GM12878 (cell line): ENCODE measurements around the gene NOM1. TPM values are rescaled to one million over a fixed set of nuclear protein-coding genes. Genes with fewer than 3 reads are reported as not detected.

Experiments
- ATAC-seq: fragments of 200-7000 bp; cut with Tn5 transposase; 3 replicates; pipeline ENCODE4 v1.9.1; 2020; ENCODE audit warnings: mild to moderate bottlenecking, moderate library complexity
- BruUV-seq: library from RNA; stranded (reverse); fragments of 400-500 nt; replicated peaks from 2 replicates; lab custom pipeline; 2021; lab: Mats Ljungman, UMichigan
- CTCF ChIA-PET: fragments of 300-600 bp; sonication (Branson Sonifier 250); formaldehyde crosslinking; extraction: SDS; loops from one replicate; lab custom pipeline; 2021; ENCODE audit warnings: inconsistent platforms; lab: Yijun Ruan, JAX
- POLR2A ChIA-PET: fragments of 350-600 bp; formaldehyde crosslinking; extraction: SDS; loops from one replicate; lab custom pipeline; 2021; ENCODE audit warnings: inconsistent platforms; lab: Charles Lee
- RAD21 ChIA-PET: fragments of 300-600 bp; sonication (Branson Sonifier 250); formaldehyde crosslinking; loops from one replicate; lab custom pipeline; 2023; ENCODE audit warnings: antibody characterized with exemption; ENCODE audit not compliant: unreplicated experiment; lab: Charles Lee
- SMC1A ChIA-PET: fragments of 300-600 bp; sonication (Branson Sonifier 250); formaldehyde crosslinking; loops from one replicate; lab custom pipeline; 2023; ENCODE audit not compliant: unreplicated experiment, uncharacterized antibody; lab: Charles Lee
- DNase-seq: peaks from one replicate; pipeline ENCODE4 v3.0.0-alpha.2; 2011; ENCODE audit warnings: low read depth, low spot score
- FAIRE-seq: peaks from 3 replicates; lab custom pipeline; 2011; peaks lifted over from hg19 to GRCh38; lab: Jason Lieb, UNC
- H2AFZ ChIP-seq: 2 replicates; pipeline ENCODE4 v1.6.0; 2011; ENCODE audit warnings: low read depth, low read length, control low read depth; ENCODE audit not compliant: control insufficient read depth
- H3K27ac ChIP-seq: 2 replicates; pipeline ENCODE4 v1.5.1; 2011; ENCODE audit warnings: control low read depth; ENCODE audit not compliant: control insufficient read depth, insufficient read depth
- H3K27me3 ChIP-seq, 2 experiments: replicated peaks in 1 of 2; 2 replicates each; pipeline versions ENCODE4 v1.6.0 to v1.6.1; 2011; ENCODE audit warnings: low read length in 1 of 2; ENCODE audit not compliant: control insufficient read depth in 2 of 2, insufficient read depth in 2 of 2
- H3K36me3 ChIP-seq, 2 experiments: 2 replicates each; pipeline ENCODE4 v1.5.1; 2011; ENCODE audit warnings: low read length in 1 of 2; ENCODE audit not compliant: control insufficient read depth in 2 of 2, insufficient read depth in 2 of 2
- H3K4me1 ChIP-seq: 2 replicates; pipeline ENCODE4 v1.6.1; 2011; ENCODE audit warnings: mild to moderate bottlenecking, low read length, moderate library complexity, mixed read lengths; ENCODE audit not compliant: control insufficient read depth, insufficient read depth
- H3K4me2 ChIP-seq: 2 replicates; pipeline ENCODE4 v1.6.0; 2011; ENCODE audit warnings: control low read depth; ENCODE audit not compliant: control insufficient read depth, insufficient read depth
- H3K4me3 ChIP-seq: fragments of 200-600 bp; sonication (generic); 2 replicates; pipeline ENCODE4 v1.5.1; 2016
- H3K79me2 ChIP-seq: 2 replicates; pipeline ENCODE4 v1.6.0; 2011; ENCODE audit warnings: low read length; ENCODE audit not compliant: control insufficient read depth, insufficient read depth
- H3K9ac ChIP-seq: 2 replicates; pipeline ENCODE4 v1.8.0; 2011; ENCODE audit warnings: low read length, control low read depth, mixed read lengths; ENCODE audit not compliant: control insufficient read depth, insufficient read depth
- H3K9me3 ChIP-seq: replicated peaks from 3 replicates; pipeline ENCODE4 v1.5.1; 2011; ENCODE audit warnings: mild to moderate bottlenecking, low read length; ENCODE audit not compliant: control insufficient read depth, insufficient read depth
- H4K20me1 ChIP-seq: 2 replicates; pipeline ENCODE4 v1.6.0; 2011; ENCODE audit not compliant: control insufficient read depth, insufficient read depth
- FOXK2 ChIP-seq: fragments of 450-650 bp; IDR thresholded peaks from 2 replicates; pipeline ENCODE4 v1.6.1; 2017; ENCODE audit warnings: mild to moderate bottlenecking, moderate library complexity
- FOXM1 ChIP-seq: IDR thresholded peaks from 2 replicates; pipeline ENCODE4 v1.6.1; 2012; ENCODE audit warnings: low read depth, mild to moderate bottlenecking, inconsistent platforms, low read length, moderate library complexity
- ZNF384 ChIP-seq: IDR thresholded peaks from 2 replicates; pipeline ENCODE4 v1.6.1; 2012; ENCODE audit warnings: low read depth, mild to moderate bottlenecking, low read length, improper control_type of control experiment, borderline replicate concordance
- WGBS: methylation state at CpG from one replicate; pipeline ENCODE4 v1.1.6; 2016; ENCODE audit warnings: low lambda C conversion rate; ENCODE audit not compliant: insufficient replicate concordance, insufficient coverage; ENCODE audit errors: missing lambda C conversion rate; 5-methylcytosine and 5-hydroxymethylcytosine counted together
- in situ Hi-C: fragments of 300-500 bp; cut with MboI; formaldehyde crosslinking; loops from 9 replicates; pipeline ENCODE4 v1.14.3; 2018; ENCODE audit warnings: mixed read lengths
- intact Hi-C: fragments of 100-400 bp; cut with micrococcal nuclease; formaldehyde crosslinking; loops from one replicate; pipeline ENCODE4 v1.14.2; 2022; ENCODE audit not compliant: unreplicated experiment
- polyA plus RNA-seq, 11 experiments: library from polyadenylated mRNA; depleted of rRNA in 4 of 11; unstranded in 6 of 11; stranded (reverse) in 5 of 11; fragments of >200 nt; fragmentation: Nextera tagmentation in 4 of 11; fragmentation: Illumina TruSeq in 1 of 11; extraction: Ambion mirVana in 4 of 11; extraction: Trizol in 1 of 11; gene quantifications; 1 replicate in 1 of 11; 2 replicates in 10 of 11; pipeline versions ENCODE4 v1.2.1 to v1.2.3, GENCODE V29; 2011 to 2016; ENCODE audit warnings: inconsistent platforms in 2 of 11, missing spikeins in 2 of 11, low read depth in 1 of 11
- total RNA-seq, 4 experiments: library from RNA; depleted of rRNA in 3 of 4; stranded (reverse); fragments of >200 nt in 3 of 4; fragmentation: Illumina TruSeq in 1 of 4; extraction: Trizol in 1 of 4; gene quantifications; 2 replicates each; pipeline versions ENCODE4 v1.2.1 to v1.2.3, GENCODE V29; 2013 to 2021
- TF ChIP-seq, protein P1 (sequence below): IDR thresholded peaks from 2 replicates; pipeline ENCODE4 v1.6.1; 2011; ENCODE audit warnings: borderline replicate concordance, low read depth, mild to moderate bottlenecking, moderate library complexity, low read length; ENCODE audit not compliant: insufficient read depth, poor library complexity, severe bottlenecking
- TF ChIP-seq, protein P2 (sequence below): IDR thresholded peaks from 2 replicates; pipeline ENCODE4 v1.6.1; 2012; ENCODE audit warnings: low read depth, low read length, improper control_type of control experiment

Gene NOM1
- total and polyA plus RNA-seq, 10 of the 15 experiments (the other 5 are each of a cell fraction or from before 2014, with no cell fraction given), result 2.9 to 21.3 (median 17.8) TPM

DNA sequence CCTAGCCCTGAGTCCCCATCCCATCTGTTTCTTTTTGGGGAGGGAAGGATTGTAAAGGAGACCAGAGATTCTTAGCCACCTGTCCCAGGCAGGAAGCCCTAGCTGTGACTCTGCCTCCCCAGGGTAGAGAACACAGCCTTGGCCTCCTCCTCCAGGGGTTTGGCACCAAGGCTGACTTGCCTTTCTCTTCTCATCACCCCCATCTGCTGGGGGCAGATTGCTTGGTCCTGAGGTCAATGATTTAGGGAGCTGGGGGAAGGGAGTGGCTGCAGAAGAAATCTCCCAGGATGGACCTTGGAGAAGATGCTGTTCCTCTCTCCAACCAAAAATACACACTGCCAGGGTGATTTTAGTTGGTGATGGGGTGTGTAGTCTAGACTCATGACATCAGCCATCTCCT, 63.6 kb downstream of the NOM1 start (continued):
- no peak for TF ChIP-seq ZNF384
- no peak for TF ChIP-seq FOXM1

DNA sequence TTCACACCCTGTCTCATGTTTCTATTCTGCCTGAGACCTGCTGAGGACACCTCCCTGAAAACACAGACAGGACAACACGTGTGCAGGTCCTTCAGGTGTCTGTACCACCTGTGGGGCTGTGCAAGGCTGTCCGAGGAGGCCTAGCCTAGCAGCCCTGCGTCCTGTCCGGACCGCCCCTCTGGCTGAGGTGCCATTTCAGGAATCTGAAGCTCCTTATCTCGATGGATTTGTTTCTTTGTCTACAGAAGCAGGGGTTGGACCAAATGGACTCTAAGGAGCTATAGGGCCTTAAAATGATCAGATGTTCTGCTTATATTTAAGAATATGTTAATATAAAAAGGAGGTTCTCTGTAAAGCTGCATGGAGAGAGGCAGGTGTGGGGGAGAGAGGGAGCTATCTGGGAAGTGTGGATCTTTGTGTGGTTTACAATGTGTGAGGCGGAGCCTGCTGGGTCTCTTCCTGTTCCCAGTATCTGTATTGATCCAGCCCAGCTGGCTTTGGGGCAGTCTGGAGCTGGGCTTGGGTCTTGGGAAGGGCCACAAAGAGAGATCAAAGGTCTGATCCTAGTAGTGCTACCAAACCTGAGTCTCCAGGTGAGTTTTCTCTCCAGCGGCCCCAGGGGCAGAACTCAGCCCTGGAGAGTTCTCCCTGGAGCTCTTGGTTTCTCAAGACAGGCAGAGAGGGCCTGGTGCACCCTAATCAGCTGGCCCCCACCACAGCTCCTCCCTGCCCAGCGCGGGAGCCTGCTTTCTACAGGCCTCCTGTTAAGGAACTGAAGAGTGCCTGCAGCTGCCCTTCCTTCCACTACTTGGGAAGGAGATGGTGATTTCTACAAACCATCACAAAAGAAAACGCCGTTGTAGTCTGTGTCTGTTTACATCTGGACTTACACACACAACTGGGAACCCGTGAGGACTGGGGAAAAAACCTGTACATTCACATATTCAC, 64.4 kb downstream of the NOM1 start:
- no peaks in the 10 kb centered on the region for H3K79me2 ChIP-seq
- DNase-seq, result no peak
- POLR2A ChIA-PET, result interaction anchor here (0.6 kb wide), 1 partner anchor 63 kb away, joined by 3 read pairs; no protein-coding TSS in a partner anchor
- intact Hi-C loops (loop anchor here (10.0 kb wide), 2 partner anchors 119 to 341 kb away; partner anchors contain the start of gene LMBR1), in situ Hi-C loops (no loop called here)
- TF ChIP-seq, protein P1, sequence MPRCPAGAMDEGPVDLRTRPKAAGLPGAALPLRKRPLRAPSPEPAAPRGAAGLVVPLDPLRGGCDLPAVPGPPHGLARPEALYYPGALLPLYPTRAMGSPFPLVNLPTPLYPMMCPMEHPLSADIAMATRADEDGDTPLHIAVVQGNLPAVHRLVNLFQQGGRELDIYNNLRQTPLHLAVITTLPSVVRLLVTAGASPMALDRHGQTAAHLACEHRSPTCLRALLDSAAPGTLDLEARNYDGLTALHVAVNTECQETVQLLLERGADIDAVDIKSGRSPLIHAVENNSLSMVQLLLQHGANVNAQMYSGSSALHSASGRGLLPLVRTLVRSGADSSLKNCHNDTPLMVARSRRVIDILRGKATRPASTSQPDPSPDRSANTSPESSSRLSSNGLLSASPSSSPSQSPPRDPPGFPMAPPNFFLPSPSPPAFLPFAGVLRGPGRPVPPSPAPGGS, result no peak
- no peak for TF ChIP-seq FOXK2
- TF ChIP-seq, protein P2, sequence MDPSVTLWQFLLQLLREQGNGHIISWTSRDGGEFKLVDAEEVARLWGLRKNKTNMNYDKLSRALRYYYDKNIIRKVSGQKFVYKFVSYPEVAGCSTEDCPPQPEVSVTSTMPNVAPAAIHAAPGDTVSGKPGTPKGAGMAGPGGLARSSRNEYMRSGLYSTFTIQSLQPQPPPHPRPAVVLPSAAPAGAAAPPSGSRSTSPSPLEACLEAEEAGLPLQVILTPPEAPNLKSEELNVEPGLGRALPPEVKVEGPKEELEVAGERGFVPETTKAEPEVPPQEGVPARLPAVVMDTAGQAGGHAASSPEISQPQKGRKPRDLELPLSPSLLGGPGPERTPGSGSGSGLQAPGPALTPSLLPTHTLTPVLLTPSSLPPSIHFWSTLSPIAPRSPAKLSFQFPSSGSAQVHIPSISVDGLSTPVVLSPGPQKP, result no peak
- no TSS peak for BruUV-seq
- peaks cover 41% of the 10 kb centered on the region for H3K4me1 ChIP-seq
- RAD21 ChIA-PET, result interaction anchor here (1.9 kb wide), 1 partner anchor 63 kb away, joined by 6 read pairs; no protein-coding TSS in a partner anchor
- no peaks in the 10 kb centered on the region; the same call in 2 of the 3 replicates for H3K9me3 ChIP-seq
- WGBS, result 69% methylated on average over 13 of the region's 13 CpGs
- no peak for ATAC-seq
- H3K27me3 ChIP-seq, result peaks cover 3 to 8% of the 10 kb centered on the region in 2 experiments; a peak in 3 of 4 replicates
- FAIRE-seq, result no peak
- no peak overlapping the region for H3K4me3 ChIP-seq
- no peaks in the 10 kb centered on the region for H4K20me1 ChIP-seq
- H3K4me2 ChIP-seq, result no peak overlapping the region
- no peak overlapping the region for H3K9ac ChIP-seq
- no peaks in the 10 kb centered on the region for H3K36me3 ChIP-seq
- CTCF ChIA-PET, result interaction anchor here (0.6 to 1.3 kb wide), 4 partner anchors 46 to 1670 kb away, joined by 3 to 4 read pairs (median 3); no protein-coding TSS in a partner anchor
- H3K27ac ChIP-seq, result no peak overlapping the region
- H2AFZ ChIP-seq, result no peak overlapping the region
- SMC1A ChIA-PET, result no interaction called here
